ENCODE results near the gene PPP2R2C.

The PPP2R2C gene

DNA sequence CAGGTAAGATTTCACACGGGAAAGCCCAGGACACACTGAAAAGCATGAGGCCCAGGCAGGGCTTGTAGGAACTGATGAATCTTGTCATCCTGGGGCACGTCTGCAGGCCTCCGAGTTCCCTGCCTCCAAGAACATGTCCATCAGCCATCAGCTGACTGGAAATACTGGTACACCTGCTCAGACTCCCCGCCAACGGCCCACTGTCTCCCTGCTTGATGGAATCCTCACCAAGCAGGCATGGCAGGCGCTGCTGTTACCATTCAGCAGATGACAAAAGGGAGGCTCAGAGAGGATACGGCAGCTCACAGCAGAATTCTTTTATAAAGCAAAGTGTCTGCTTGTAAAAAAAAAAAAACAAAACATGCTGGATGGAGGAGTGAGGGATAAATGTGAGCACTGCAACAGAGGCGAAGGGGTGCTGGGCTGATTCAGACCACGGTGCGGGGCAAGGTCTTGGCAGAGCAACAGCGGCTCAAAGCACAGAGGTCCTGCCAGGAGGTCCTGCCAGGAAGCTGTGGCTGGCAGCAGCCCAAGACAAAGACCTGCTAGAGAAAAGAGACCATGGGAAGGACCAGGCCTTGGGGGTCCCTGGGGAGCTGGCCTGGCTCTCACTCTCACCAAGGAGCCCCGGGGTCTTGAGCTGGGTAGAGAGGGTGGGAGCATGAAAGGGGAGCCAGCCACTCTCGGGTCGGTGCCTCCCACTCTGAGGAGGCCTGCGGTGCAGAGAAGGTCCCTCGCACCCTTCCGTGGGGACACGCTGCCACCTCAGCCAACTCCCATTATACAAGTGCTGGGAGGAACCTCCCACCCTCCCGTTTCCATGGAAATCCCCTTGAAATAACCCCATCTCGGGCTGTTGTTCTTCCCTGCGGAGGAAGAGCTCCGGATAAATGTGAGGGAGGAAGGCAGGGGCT lies 25.6 kb downstream of the PPP2R2C start:
- DNase-seq = no peak

DNA sequence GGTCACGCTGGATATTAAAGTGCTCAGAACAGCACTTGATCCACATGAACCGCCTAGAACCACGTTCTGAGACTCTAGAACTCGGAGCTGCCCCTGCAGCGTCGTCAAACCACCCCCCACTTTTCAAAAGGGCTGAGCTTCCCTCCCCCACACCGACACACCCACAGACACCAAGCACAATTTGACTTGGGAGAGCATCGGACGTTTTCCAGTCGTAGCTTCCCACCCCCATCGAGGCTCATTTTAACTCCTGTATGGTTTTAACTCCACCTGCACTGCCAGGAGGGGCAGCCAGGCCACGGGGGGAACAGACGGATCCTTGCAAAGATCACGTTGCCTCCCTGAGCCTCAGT lies 26.3 kb downstream of the PPP2R2C start:
- no peak for DNase-seq

DNA sequence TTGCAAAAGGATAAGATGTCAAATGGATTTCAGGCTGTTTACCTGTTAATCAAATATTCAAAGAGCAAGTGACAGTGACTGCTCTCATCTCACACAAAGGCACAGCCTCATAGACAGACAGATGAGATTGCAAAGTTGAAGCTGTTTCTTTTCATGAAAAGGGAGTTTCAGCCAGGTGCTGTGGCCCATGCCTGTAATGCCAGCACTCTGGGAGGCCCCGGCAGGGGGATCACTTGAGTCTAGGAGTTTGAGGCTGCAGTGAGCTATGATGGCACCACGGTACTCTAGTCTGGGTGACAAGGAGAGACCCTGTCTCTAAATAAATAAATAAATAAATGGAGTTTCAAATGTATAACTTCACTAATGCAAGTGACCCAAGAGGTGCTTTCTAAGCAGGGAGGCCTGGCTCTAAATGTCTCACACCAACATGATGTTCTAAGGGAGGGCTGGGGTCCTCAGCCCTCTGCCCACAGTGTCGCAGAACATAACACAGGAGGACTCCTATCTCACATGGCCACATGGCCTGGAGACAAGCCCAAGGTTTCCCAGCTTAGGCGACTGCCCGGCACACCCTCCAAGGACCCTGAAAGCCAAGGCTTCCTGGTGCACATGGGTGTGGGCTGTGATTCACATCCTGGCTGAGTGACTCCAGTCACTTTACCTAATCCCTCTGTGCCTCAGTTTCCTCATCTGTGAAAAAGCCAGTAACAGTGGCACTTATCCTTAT lies 26.8 kb downstream of the PPP2R2C start:
- DNase-seq = no peak

DNA sequence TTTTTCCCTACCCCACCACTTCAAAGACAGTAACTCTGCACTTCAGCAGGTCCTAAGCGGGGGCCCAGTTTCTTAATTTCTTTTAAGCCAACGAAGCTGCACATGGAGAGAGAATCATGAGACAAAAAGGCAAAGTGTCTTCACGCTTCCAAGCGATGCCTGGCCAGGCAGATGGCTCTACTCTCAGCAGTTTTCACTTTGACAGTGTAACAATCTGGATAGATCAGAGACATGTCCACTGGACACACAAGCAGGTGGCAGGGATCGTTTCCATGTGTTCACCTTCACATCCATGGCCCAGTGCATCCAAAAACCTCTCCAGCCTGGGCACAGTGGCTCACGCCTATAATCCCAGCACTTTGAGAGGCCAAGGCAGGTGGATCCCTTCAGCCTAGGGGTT lies 27.8 kb downstream of the PPP2R2C start:
- no peak for DNase-seq

DNA sequence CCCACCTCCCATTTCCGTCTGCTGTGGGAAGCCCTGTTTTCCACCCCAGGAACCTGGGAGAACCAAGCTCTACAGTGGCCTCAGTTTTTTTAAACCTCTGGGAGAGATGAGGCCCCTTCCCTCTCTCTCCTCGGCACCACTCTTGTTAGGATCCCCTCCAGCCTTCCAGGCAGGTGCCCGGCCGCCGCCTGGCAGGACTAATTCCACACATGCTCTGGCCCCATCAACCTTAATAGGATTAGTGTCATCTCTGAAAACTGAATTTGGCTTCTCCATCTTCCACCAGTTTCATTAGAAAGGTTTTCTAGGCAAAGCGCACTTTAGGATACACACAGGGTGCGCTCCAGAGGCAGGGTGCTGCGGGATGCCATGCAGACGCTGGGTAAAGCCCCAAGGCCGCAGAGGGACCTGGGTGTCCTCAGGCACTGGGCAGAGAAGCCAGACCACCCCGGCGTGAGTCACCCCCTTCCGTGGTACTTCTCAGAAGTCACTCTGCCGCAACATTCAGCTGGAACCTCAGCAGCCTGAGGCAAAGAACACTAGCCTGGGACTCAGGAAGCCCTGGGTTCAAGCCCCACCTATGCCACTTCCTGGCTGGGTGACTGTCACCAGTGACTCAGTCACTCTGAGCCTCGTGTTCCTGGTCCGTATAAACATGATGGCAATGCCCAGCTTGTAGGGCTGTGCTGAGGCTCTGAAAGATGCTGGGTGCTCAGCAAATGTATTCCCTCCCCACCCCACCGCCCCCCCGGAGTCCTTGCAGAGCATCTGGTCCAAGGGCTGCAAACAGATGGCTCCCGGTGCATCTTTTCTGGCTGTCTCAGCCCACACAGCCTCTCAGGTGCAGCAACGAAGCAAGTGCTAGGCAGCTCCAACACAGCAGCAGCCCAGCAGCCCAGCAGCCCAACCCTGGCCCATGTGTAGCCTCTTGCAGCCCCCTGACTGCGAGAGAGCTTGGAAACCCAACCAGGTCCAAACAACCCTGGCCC lies 29.1 kb downstream of the PPP2R2C start:
- no peak for DNase-seq

DNA sequence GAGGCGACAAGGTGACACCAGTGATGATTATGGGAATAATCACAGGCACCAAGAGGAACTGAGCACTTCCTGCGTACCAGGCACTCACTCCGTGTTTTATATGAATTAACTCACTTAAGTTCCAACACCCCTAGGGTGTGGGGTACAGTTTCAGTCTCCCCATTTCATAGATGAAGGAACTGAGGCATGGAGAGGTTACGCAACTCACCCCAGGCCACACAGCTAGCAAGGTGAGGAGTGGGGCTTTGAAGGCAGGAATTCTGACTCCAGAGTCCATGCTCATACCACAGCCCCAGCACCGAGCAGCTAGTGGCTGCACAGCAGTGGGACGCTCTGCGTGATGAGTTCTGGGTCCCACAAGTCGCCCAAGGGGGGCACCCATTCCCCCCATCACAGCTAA lies 29.9 kb downstream of the PPP2R2C start:
- no peak for DNase-seq

DNA sequence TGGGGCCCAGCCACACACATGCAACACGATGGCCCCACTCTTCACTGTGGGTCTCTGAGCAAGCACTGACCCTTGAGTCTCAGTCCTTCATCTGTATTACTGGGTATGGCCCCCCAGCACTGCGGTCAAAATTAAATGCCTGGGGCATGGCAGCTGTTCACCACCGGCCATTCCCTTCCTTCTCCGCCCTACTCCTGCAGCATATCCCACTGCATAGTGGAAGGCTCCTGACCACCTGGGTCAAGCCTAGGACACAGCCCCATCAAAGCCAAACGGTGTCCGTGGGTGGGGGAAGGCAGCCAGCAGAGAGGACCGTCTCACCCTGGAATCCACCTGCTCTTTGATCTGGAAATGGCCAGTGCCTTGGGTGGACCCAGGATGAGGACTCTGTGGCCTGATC lies 30.7 kb downstream of the PPP2R2C start:
- no peak for DNase-seq

DNA sequence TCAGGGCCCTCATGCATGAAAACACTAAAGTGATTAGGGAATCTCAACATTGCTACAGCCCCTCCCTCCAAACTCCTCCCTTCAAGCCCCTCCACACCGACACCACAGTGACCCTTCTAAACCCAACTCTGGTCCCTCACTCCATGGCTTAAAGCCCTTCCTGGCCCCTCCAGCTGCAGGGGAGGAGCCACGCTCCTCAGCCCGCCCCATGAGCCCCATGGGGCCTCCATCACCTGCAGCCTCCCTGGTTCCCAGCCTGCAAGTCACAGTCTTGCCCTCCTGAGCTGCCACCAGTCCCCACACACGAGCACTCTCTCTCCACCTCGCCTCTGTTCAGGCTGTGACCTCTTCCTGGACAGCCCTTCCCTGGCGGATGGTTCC lies 31.2 kb downstream of the PPP2R2C start:
- DNase-seq = no peak

DNA sequence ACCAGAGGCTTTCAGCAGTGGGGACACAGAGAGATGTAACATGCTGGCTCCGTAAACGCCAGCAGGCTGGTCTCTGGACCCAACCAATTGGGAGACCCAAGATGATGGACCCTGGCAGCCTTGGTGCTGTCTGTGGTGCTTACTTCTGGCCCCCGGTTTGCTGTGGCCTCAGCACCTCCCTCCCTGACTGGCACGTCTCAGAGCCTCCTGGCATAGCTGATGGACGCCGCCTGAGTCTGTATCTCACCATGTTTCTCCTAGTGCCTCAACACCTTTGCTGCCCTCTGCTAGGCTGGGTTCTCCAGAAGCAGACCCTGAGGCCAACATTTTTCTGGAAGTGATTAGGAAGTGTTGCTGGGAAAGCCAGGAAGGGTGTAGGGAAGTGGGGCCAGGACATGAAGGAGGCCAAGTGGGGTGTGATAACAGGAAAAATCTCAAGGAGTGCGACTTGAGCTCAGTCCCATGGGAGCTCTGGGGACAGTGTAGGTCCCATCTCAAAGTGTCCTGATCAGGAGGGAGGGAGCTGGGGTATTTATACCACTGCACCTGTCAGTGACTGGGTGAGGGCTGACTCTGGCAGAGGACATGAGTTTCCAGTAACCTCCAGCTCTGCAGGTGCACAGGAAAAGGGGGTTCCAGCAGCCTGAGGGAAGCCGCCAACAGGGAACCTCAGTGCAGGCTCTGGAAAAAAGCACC lies 31.8 kb downstream of the PPP2R2C start:
- DNase-seq = no peak

DNA sequence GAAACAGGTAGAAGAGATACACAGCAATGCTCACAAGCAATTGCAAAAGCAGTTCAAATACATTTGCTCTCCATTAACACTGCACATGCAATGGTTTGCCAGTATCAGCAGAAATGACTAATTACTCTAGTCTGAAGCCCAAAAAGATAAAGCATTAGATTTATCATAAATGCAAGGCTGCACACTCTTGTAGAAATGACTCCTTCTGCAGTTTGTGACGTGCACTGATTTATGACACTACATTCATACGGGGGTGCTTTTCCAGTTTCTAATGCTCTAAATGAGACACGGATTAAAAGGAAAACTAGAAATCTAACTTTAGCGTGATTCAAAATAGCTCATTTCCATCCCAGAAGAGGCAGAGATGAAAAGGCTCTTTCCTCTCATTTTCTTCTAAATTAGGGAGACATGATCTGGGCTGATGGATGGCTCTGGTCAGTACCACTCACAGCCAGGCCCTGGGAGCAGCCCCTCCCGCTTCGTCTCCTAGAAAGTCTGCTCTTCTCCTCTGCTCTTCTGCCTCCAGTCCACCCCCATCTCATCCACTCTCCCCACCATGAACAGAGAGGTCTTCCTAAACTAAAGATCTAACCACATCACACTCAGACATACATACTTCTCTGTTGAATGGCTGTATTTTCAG lies 33.2 kb downstream of the PPP2R2C start:
- DNase-seq = no peak

DNA sequence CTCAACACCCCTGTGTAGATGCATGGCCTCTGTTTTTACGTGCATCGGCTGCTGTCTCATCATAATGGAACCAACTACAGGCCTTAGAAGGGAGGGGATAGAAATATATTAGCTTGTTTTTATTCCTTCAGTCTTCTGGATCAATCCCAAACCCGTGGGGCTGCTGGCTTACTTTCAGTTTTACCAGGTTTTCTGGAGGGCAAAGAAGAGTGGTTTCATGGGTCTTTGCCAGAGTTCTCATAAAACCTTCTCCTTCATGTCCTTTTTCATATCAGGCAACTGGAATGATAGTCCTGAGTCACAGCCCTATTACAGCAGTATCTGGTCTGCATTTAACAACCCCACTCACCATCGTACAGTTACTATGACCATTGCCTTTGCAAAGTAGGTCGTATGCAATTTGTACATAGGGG lies 34.6 kb downstream of the PPP2R2C start:
- no peak for DNase-seq

DNA sequence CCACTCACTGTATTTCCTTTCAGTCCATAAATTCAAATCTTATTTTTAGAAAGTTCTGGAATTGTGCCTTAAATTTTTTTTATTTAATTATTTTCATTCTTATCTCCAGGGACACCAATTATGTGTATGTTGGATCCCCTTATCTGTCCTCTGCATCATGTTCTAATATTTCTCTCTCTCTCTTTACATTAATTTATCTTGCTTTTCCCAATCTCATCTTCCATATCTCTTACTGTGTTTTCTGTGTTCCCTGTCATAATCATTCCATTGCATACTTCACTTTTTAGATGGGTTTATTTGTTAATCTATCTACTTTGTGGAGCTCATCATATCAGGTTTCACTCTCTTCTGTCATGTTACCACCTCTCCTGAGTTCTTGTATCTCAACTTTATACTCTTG lies 37.4 kb downstream of the PPP2R2C start:
- no peak for DNase-seq

DNA sequence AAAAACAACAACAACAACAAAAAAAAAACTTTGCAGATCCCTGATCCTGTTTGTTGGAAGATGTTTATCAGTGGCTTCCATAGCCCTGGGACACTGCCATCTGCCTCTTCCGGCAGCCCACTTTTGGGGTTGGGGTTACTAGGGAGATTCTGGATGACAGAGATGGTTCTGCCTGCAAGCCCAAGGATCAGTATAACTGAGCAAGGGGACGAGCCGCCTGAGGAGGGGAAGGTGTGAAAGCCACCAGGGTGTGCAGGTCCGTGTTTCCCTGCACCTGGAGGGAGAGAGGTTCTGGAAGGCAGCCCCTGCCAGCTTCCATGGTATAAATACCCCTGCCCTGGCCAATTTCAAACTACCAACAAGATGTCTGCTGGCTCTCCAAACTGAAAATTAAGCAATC lies 41.5 kb downstream of the PPP2R2C start:
- no peak for DNase-seq

DNA sequence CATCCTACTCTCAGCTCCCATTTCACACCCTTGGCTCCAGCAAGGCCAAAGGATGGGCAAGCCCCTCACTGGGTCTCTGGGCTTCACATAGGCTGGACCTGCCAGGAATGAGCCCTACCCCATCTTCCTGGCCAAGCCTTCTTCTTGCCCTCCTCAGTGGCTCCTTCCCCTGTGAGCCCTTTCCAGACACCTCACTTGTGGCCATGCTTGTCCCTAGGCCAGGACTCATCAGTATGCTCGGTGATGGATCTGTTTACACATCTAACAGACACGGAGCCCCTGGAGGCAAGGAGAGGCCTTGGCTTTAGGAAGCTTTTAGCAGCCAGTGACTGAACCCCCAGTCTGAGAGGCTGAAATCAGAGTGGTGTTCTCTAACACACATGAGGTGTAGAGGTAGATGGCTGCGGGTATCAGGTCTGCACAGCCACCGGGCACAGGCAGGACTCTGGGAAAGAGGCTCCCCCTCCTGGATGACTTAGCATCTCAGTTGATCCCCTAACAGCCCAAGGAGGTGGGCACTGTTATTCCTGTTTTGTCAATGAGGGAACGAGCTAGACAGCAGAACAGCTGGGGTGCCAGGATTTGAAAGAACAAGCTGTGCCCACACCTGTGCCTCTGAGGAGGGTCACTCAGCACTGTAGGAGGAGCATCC lies 44.8 kb downstream of the PPP2R2C start:
- no peak for DNase-seq

DNA sequence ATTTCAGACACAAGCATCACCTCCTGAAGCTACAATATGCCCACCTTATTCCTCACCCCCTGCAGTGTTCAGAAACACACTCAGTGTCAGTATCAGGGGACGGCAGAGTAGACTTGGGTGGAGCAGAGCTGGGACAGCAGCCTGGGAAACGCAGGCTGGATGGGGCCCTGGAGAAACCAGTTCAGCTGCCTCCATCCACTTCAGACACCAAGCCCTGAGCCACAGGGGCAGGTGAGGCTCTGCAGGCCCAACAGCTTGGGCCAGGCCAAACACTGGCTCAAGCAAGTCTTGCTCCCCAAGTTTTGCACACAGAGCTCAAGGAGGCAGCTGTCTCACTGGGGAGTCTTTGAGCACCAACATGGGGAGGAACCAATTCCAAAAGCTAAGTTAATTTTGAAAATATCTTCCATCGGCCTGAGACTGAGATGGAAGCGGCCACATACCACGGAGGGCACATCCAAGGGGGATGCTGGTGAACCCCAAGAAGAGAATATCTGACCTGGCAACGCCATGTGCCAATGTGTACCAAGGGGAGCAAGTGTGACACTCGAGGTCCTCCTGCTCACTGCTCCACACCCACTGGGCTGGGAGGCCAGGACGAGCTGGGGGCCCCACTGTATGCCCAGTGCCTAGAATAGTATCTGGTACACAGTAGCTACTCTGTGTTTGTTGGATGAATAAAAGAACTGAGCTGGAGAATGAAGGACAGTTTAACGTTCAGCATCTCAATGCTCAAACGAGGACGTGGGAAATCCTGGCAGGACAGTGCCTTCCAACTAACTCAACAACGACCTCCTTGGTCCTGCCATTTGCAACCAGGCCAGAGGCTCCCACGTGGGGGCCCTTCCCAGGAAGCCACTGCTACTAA lies 45.6 kb downstream of the PPP2R2C start:
- DNase-seq = no peak

DNA sequence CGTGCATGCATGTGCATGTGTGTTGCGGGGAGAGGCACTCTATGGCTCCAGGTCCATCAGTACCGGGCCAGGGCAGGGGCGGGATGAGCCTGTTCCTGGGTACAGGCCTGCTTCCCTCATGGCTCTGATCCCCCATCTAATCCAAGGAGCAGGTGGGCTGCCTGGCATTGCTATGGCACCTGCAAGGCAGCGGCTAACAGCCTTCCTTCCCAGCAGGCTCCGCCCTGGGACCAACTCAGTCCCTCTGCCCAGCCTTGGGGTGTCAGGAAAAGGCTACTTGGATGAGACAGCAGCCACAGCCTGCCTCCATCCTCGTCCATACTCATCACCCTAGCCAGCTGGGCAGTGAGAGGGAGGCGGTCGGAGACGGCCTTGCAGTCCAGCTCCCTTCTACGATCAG lies 46.5 kb downstream of the PPP2R2C start:
- no peak for DNase-seq

DNA sequence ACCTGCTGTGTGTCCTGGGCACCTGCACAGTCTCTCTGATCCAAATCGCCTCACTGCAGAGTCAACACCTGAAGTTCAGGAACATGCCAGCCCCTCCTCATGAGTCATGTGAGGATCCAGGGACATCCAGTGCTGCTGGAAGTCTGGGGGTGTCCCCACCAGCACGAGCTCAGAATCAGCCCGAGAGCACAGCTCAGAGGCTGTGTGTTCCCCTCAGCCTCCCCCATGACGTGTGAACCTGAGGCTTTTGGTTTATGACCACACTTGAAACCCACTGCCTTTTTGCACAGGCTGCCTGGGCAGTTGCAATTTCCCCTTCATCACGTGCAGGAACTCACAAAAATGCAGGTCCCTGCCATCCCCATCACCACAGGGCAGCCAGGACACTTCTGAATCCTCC lies 47.1 kb downstream of the PPP2R2C start:
- no peak for DNase-seq

DNA sequence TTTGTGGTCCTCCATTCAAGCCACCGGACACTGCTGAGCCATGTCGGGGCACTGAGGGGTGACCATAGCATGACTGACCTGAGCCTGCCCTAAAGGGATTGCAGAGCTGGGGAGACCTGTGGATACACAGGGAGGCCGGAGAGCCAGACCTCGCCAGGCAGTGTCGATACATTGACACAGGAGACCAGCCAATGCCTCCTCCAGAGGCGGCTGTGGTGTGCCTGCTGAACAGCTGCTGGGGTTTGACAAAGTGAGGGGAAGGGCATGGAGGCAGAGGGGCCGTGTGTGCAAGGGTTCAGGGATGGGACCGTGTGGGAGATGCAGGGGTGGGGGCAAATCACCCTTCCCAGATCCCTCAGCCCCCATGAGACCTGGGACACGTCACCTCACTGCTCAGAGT lies 48.0 kb downstream of the PPP2R2C start:
- no peak for DNase-seq

DNA sequence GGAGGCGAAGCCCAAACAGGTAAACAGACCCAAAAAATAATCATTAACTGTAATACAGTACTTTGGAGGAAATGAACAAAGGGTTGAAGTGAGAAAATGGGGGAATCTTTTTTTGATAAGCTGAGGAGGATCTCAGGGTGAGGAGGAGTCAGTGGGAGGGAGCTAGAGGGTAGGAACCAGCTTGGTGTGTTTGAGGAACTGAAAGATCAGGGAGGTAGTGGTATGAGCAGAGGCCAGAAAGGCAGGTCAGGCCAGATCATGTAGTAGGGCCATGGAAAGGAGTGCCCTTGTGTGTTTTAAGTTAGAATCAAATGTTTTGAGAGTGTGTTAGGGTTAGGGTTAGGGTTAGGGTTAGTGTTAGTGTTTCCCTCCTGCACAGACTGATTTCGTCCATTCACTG lies 48.8 kb downstream of the PPP2R2C start:
- DNase-seq = no peak

DNA sequence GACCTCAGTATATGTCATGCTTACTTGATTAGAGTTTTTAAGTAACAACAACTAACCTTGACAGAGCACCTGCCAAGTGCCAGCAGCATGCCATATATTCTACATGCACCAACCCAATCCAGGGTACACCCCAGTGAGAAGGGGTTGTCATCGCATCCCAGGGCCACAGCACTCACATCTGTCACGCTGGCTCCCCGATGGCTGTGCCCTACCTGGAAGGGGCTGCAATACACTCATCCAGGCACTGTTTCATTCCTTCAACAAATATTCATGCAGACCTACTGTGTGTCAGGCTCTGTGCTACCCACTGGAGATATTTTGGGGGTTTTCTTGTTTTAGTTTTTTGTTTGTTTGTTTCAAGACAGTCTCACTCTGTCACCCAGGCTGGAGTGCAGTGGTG lies 49.5 kb downstream of the PPP2R2C start:
- DNase-seq = no peak

DNA sequence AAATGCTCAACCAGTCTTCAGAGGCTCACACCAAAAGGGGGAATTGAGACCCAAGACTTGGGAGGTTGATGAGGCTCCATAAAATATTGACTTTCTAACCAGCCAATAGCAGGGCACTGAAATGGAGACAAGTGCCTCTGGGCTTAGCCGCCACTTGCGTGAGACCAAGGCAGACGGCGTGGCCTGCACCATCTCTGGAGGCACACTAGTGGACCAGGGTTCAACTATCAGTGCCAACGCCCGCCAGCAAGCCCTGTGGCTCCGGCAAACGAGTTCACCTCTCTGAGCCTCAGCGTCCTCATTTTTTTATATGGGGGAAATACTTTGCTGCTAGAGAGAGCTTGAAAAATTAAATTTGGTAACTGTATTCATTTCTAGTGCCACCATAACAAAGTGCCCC lies 50.3 kb downstream of the PPP2R2C start:
- no peak for DNase-seq
